PC-3 (cell line): ENCODE results near the gene CYLD.

Experiments used
- CTCF ChIP-seq: fragments of 300-600 bp; sonication (generic); conservative IDR thresholded peaks from 2 replicates; pipeline ENCODE4 v1.5.1; 2017; ENCODE audit warnings: antibody characterized with exemption, low read depth, mild to moderate bottlenecking, low read length
- EZH2 ChIP-seq: fragments of 300-600 bp; sonication (generic); IDR thresholded peaks from one replicate; pipeline ENCODE4 v1.6.1; 2017; ENCODE audit warnings: antibody characterized with exemption, mild to moderate bottlenecking, low read length; ENCODE audit not compliant: unreplicated experiment
- EZH2phosphoT487 ChIP-seq: fragments of 300-600 bp; sonication (generic); IDR thresholded peaks from 2 replicates; pipeline ENCODE4 v1.6.1; 2018; ENCODE audit warnings: mild to moderate bottlenecking, antibody characterized with exemption, low read length, borderline replicate concordance

- TF ChIP-seq CTCF (no peak), EZH2phosphoT487 (no peak), EZH2 (no peak)
These were observed 17.6 kb upstream of the CYLD start for GRCh38 chr16:50724306-50724705.
